Measurements from ENCODE around the gene ACSL3. TPM values are rescaled to one million over a fixed set of nuclear protein-coding genes. Genes with fewer than 3 reads are reported as not detected.

Gene ACSL3
- total RNA-seq, 4 donors from 2014 or later = 22.4 to 54.1 (median 42.3) TPM

- Histone ChIP-seq H3K4me3 (no peak overlapping the region), H3K27me3 (no peaks in the 10 kb centered on the region), H3K27ac (no peak overlapping the region), H3K9me3 (no peaks in the 10 kb centered on the region), H3K36me3 (no peaks in the 10 kb centered on the region), H3K4me1 (peaks cover 0 to 37% (median 4%) of the 10 kb centered on the region in 4 donors)
- no peak for TF ChIP-seq POLR2A (IDR thresholded peaks at IDR 0.05)
- no peak for TF ChIP-seq CTCF (IDR thresholded peaks at IDR 0.05)
- no peak for TF ChIP-seq POLR2AphosphoS5 (IDR thresholded peaks at IDR 0.05)
- WGBS, 2 donors (ENCODE audit: low coverage in 1 of 2) = 17 to 40% methylated on average over 1 to 2 of the region's 2 CpGs
- in situ Hi-C loops (cut with MboI; ENCODE audit: low pct_ligation_motif_present in 1 of 4, low pct_unique_long_range_greater_than_20kb in 1 of 4, low sequenced_read_pairs in 3 of 4) (loop anchor here (10.0 to 25.0 kb wide), 3 partner anchors 188 to 216 kb away; no protein-coding TSS in a partner anchor), intact Hi-C loops (cut with DNase I; ENCODE audit: low total_unique reads) (loop anchor here (5.0 to 10.0 kb wide), 2 partner anchors 38 to 196 kb away; partner anchors contain the start of gene ACSL3)
- DNase-seq = no peak
Observed at GRCh38 chr2:222900354-222900753, 39.5 kb downstream of the ACSL3 start.

GRCh38 chr2:222902660-222903059 lies 41.8 kb downstream of the ACSL3 start:
- DNase-seq = no peak
- Histone ChIP-seq H3K4me1 (peaks cover 0 to 54% (median 7%) of the 10 kb centered on the region in 4 donors), H3K9me3 (no peaks in the 10 kb centered on the region), H3K27me3 (no peaks in the 10 kb centered on the region), H3K36me3 (no peaks in the 10 kb centered on the region), H3K4me3 (no peak overlapping the region), H3K27ac (no peak overlapping the region)
- in situ Hi-C loops (cut with MboI; ENCODE audit: low pct_ligation_motif_present in 1 of 4, low pct_unique_long_range_greater_than_20kb in 1 of 4, low sequenced_read_pairs in 3 of 4) (loop anchor here (10.0 to 25.0 kb wide), 3 partner anchors 190 to 218 kb away; no protein-coding TSS in a partner anchor), intact Hi-C loops (cut with DNase I; ENCODE audit: low total_unique reads) (loop anchor here (5.0 to 10.0 kb wide), 2 partner anchors 40 to 198 kb away; partner anchors contain the start of gene ACSL3)
- TF ChIP-seq EP300 (IDR thresholded peaks at IDR 0.05; ENCODE audit: low read depth) = no peak
- TF ChIP-seq POLR2AphosphoS5 (IDR thresholded peaks at IDR 0.05) = no peak
- no peak for TF ChIP-seq CTCF (IDR thresholded peaks at IDR 0.05)
- no peak for TF ChIP-seq POLR2A (IDR thresholded peaks at IDR 0.05)
- WGBS, 2 donors (ENCODE audit: low coverage in 1 of 2) = 86 to 92% methylated on average over 1 to 4 of the region's 4 CpGs

DNA sequence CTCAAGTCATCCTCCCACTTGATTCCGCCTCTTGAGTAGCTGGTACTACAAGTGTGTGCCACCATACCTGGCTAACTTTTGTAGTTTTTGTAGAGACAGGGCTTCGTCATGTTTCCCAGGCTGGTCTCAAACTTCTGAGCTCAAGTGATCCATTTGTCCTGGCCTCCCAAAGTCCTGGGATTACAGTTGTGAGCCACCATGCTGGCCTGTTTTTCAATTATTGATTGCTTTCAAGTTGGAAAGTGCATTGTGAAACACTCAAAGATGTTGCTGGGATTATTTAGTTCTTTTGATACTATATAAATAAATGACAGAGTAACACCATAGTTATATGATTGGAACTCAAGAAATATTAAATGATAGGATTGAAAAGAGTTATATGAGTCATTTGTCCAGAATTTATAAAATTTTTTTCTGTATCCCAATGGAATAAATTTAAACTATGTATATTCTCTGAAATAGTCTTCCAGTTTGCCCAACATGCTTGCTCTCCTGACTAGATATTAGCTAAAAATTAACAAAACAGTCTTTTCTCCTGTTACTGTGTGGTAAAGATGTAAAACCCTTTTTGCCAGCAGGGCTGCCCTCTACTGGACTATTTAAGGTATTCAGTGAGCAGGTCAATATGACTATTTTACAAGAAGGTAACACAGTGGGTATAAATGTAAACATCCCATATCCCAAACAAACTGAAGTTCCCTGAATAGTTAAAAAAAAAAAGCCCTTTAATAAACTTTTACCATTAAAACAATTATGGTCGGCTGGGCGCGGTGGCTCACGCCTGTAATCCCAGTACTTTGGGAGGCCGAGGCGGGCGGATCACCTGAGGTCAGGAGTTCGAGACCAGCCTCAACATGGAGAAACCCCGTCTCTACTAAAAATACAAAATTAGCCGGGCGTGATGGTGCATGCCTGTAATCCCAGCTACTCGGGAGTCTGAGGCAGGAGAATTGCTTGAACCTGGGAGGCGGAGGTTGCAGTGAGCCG lies 42.7 kb downstream of the ACSL3 start:
- Histone ChIP-seq H3K9me3 (no peaks in the 10 kb centered on the region), H3K4me1 (peaks cover 0 to 47% (median 7%) of the 10 kb centered on the region in 4 donors), H3K4me3 (no peak overlapping the region), H3K27ac (peak overlapping the region in 3 of 4 donors; percentile 17 to 65 (median 49)), H3K27me3 (no peaks in the 10 kb centered on the region), H3K36me3 (no peaks in the 10 kb centered on the region)
- intact Hi-C loops (cut with DNase I; ENCODE audit: low total_unique reads) (loop anchor here (5.0 to 10.0 kb wide), 2 partner anchors 41 to 199 kb away; partner anchors contain the start of gene ACSL3), in situ Hi-C loops (cut with MboI; ENCODE audit: low pct_ligation_motif_present in 1 of 4, low pct_unique_long_range_greater_than_20kb in 1 of 4, low sequenced_read_pairs in 3 of 4) (loop anchor here (10.0 to 25.0 kb wide), 3 partner anchors 191 to 219 kb away; no protein-coding TSS in a partner anchor)
- TF ChIP-seq CTCF (IDR thresholded peaks at IDR 0.05) (peak; percentile 62 to 74 (median 66)), POLR2AphosphoS5 (IDR thresholded peaks at IDR 0.05) (no peak)
- peak; percentile 30 for DNase-seq
- WGBS, 2 donors (ENCODE audit: low coverage in 1 of 2) = 88 to 93% methylated on average over 5 to 16 of the region's 16 CpGs

All from transverse colon (tissue), 4 donors.